GM21619 (cell line): ENCODE data around the gene ZCCHC17.
"Not testable (repeated sequence)": the region's sequence is repeated elsewhere in the genome, so short reads cannot be mapped to it uniquely, and the experiment has no call there.

ENCODE experiments used
- ATAC-seq: cut with Tn5 transposase; IDR thresholded peaks from one replicate; pipeline ENCODE4 v1.9.1; 2021; ENCODE audit not compliant: unreplicated experiment

ZCCHC17 gene, protein sequence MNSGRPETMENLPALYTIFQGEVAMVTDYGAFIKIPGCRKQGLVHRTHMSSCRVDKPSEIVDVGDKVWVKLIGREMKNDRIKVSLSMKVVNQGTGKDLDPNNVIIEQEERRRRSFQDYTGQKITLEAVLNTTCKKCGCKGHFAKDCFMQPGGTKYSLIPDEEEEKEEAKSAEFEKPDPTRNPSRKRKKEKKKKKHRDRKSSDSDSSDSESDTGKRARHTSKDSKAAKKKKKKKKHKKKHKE

DNA sequence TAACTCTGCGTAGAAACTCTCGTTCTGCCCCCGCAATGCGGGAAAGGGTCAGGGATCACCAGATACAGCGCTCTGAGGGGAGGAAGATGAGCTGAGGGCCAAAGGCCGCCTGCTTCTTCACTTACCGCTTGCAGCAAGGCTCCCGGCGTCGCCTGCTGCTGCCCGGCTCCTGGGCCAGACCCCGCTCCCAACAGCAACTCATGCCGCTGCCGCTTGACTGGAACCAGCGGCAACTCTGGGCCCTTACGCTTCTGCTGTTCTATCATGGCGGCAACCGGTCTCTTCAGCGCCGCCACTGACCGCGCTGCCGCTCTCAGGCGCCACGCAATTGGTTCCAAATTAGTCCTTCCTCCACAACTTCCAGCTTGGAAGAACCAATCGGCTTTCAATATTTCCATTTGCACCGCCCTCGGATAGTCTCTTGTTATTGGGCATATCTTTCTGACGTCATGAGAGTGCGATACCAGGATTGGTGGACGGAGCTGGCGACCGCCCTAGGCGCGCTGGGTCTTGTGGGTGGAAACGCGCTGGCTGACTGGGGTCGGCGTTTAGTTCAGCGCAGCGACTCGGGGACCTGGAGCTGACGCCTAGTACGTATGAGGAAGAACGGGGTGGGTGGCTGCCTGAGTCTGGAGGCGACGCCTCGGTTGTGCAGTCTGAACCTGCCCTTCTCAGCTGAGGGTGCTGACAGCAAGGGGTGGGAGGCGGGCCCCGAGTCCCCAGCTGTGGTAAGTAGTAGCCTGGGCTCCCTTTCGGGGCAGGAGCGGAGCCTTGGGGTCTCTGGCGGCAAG, at the start of gene ZCCHC17, which contains the start of gene SNRNP40:
TSS of gene ZCCHC17 (plus strand) at position 547 of the 791 bp plus-strand sequence. CDS start 13,067 bp downstream, outside the sequence.
TSS of gene SNRNP40 (minus strand) at position 303 of the 791 bp plus-strand sequence. CDS start at position 266, 37 bp downstream.
- ATAC-seq = peak; percentile 93

DNA sequence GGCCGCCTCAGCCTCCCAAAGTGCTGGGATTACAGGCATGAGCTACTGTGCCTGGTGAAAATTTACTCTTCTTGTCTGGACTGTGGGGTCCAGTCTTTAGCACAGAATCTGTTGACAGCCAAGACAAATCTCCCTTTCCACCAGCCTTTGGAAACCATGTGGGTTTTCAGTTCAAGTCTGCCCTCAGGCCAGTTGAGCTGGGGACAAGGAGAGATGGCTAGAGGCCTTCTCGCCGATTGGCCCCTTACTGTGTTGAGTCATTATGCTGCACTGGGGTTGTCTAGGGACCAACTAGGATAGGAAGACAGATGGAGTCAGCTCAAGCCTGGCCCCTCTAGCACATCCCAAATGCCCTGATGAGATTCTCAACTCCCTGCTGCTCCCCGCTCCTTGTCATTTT, 48.6 kb upstream of the ZCCHC17 start:
- no peak for ATAC-seq

DNA sequence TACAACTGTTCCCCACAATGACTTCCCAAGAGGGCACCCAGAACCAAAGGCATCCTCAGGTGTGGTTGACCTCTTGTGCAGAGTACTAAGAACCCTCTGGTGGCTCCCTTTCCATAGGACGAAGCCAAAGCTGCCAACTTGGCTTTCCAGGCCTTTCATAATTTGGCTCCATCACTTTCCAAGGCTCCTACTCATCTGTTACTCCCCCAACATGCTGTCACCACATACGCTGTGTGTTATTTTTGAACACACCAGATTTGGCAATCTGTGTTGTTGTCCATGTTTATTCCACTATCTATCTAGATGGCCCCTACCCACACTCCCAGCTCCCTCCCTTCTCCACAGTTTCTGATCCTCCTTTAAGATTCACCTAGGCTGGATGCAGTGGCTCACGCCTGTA, 47.0 kb upstream of the ZCCHC17 start:
- no peak for ATAC-seq

DNA sequence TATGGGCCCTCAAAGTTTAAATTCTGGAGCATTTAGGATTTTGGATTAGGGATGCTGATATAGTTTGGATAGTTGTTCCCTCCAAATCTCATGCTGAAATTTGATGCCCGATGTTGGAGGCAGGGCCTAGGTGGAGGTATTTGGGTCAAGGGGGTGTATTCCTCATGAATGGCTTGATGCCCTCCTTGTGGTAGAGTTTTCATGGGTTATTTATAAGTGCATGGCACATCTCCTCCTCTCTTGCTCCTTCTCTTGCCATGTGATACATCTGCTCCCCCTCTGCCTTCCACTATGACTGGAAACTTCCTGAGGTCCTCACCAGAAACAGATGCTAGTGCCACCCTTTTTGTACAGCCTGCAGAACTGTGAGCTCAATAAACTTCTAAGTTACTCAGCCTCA, 39.6 kb upstream of the ZCCHC17 start:
- ATAC-seq = no peak

DNA sequence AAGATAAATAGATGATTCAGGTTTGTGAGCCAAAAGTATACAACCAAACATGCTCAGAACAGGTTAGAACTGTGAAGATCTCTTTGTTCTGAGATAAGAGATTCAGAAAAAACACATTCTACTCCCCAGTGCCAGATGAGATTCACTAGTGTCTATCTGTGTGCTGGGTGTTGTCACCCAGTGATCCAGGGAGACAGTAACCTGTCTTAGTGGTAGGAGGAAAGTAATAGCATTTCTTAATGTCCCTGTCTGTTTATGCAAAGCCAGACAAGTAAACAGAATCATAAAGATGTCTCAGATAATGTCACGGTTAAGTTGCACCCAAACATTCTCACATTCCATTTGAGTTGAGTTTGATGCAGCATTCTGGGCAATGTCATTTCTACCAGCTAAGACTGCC, 38.3 kb upstream of the ZCCHC17 start:
- ATAC-seq = no peak

DNA sequence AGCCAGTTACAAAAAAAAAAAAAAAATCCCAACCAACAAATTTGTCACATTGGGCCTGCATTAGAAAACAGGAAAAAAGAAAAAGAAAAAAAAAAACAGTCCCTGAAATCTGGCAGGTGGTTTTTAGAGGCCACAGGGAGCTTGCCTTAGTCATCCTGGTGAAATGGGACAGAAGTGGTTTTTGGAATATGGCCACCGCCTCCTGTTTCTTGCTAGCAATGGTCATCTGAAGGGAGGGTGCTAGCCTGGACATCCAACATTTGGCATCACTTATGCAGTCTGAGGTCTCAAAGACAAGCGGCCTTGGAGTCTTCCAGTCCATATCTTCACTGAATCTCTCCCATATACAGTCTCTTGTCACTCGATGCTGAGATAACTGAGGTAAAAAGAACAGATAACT, 37.1 kb upstream of the ZCCHC17 start:
- ATAC-seq = no peak

DNA sequence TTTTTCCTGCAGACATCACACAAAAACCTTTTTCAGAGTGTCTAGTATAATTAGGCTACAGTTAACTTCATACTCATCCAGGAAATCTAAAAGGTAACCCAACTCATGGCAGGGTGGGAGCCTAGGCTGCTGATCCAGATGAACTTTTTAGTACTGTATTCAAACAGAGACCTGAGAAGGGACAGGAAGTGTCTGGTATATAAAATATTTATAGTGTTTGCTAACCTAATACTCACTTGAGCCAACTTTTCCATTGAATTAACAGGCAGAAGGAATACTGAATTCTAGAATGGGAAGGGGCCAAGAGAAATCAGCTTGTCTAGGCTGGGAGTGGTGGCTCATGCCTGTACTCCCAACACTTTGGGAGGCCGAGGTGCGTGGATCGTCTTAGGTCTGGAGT, 34.9 kb upstream of the ZCCHC17 start:
- no peak for ATAC-seq

DNA sequence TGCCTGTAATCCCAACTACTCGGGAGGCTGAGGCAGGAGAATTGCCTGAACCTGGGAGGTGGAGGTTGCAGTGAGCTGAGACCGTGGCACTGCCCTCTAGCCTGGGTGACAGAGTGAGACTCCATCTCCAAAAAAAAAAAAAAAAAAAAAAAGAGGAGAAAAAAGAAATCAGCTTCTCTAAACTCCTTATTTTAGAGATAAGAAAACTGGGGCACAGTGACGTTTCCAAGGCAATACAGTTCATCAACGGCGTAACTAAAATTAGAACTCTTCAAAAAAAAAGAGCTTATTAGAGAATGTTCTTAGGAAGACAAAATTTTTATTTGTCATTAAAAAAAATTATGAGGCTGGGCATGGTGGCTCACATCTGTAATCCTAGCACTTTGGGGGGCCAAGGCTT, 34.4 kb upstream of the ZCCHC17 start:
- not testable (repeated sequence) for ATAC-seq

DNA sequence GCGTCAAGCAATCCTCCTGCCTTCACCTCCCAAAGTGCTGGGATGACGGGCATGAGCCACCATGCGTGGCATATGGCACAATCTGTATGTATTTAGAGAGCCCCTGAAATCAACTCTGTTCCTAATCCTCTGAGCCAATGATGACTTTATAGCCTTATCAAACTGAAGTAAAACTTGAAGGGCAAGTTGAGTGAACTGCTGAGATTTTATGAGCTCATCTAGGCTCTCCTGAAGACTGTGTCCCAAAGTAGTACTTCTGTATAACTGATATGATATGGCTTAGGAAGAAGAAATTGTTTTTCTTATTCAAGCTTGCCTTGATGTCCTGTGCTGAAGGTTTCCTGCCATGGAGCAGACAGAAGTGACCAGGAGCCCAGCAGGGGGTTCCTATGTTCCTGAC, 33.4 kb upstream of the ZCCHC17 start:
- ATAC-seq = no peak

DNA sequence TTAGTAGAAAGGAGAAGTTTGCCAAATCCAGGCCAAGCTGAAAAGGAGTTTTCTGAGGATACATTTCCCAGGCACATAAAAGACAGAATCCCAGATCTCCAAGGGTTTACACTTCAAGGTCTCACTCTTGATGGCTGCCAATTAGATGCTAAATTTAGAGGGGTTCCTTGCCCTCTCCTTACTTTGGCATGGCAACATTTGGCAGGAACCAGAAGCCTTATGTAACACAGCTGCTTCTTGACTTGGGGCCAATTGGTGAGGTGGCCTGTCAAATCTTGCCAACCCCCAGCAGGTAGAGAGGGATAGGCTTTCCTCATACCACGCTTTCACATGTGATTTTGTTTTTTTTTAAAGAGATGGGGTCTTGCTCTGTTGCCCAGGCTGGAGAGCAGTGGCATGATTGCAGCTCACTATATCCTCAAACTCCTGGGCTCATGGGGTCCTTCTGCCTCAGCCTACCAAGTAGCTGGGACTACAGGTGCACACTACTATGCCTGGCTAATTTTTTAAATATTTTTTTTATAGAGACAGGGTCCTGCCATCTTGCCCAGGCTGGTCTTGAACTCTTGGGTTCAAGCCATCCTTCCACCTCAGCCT, 31.9 kb upstream of the ZCCHC17 start:
- ATAC-seq = no peak

DNA sequence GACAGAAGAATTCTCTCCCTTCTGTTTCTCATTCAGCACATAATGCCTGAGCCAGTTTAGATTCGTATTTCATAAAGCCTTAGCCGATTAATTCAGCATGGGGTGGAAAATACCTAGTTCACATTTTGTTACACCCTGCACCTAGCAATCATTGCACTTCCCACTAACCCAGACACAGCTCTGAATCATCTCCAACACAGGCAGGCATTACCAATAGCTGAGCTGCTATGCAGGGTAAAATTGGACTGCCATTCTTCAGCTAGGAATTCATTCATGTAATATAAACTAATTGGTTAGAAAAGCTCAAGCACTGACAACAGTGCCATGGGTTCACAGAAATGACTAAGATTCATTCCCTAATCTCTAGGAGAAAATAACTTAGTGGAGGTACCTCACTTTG, 30.3 kb upstream of the ZCCHC17 start:
- ATAC-seq = no peak

DNA sequence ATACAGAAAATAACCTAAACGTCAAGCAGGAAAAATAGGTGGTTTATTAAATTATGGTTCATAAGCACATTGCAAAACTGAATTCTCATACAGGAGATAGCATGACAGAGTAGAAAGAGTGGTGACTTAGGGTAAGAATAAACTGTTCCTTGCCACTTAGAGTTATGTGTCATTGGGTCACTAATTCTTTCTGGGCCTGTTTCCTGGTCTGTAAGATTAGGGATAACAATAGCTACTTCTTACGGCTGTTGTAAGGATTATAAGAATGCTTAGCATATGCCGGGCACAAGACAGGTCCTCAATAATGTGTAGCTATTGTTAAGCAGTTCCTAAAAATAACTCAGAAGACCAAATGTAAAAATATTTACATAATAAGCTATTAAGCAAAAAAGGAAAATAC, 24.5 kb upstream of the ZCCHC17 start:
- ATAC-seq = no peak

DNA sequence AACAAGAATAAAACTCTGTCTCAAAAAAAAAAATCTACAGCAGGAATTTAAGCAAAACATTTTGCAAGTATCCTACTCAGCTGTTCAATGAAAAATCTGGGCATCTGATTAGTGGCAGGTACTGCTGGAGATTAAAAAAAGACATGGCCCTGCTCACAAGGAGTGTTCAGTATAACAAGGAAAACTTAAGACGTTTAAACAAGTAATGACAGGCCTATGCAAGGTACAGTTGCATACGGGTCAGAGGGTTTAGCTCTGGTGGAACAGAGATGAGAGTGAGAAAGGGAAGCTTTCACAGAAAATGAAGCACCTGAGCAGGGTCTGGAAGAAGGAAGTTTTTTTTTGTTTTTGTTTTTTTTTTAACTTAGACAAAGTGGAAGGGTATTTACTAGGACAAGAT, 23.2 kb upstream of the ZCCHC17 start:
- ATAC-seq = no peak

DNA sequence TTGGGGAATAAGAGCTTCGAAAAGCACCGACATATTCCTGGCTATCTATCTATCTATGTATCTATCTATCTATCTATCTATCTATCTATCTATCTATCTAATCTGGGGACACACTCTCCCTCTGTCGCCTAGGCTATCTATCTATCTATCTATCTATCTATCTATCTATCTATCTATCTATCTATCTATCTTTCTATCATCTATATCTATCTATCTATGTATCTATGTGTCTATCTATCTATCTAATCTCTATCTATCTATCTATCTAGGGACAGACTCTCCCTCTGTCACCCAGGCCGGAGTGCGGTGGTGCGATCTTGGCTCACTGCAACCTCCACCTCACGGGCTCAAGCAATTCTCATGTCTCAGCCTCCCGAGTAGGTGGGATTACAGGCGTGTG, 14.4 kb upstream of the ZCCHC17 start:
- not testable (repeated sequence) for ATAC-seq

DNA sequence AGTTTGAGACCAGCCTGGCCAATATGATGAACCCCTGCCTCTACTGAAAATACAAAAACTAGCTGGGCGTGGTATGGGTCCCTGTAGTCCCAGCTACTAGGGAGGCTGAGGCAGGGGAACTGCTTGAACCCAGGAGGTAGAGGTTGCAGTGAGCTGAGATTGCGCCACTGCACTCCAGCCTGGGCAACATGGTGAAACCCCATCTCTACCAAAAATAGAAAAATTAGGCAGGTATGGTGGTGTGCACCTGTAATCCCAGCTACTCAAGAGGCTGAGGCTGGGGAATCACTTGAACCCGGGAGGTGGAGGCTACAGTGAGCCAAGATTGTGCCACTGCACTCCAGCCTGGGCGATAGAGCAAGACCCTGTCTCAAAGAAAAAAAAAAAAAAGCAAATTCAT, 9.0 kb upstream of the ZCCHC17 start:
- not testable (repeated sequence) for ATAC-seq

DNA sequence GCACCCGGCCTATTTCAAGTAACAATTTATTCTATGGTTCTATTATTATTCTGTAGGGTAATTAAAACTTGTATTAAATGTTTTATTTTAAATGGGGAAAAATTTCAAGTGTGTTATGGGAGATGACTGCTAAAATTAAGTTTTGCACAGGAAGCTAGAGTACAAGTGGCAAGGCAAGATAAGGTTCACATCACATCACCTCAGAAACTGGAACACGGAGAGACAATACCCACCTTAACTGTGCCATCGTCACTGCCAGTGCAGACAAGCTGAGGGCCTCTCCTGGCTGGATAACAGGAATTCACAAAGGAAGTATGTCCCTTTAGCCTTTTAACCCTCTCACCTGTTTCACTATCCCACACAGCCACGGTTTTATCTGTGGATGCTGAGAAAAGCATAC, 7.8 kb upstream of the ZCCHC17 start:
- no peak for ATAC-seq

DNA sequence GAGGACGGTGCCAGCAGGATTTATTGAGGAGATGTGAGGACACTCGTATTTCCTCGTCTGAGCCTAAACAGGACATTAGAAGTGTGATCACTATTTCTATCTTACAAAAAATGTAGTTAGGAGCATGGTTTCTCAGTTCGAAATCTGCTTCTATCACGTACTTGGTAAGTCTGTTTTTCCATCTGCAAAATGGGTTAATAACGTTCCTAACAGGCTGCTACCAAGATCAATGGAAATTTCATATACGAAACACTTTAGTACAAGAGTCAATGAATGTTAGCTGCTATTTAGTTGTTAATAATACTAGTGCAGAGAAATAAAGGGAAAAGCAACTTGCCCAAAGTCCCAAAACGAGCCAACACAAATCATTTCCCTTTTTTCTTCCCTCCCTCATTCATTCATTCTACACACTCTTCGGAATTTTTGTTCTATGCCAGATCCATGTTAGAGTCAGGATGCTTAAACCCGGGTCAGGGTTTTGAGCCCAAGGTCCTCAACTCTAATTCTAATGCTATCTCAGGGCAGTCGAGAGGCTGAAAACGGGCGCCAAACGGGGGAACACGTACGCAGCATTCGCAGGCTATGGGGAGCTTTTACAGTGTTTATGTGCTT, 852 bp upstream of the ZCCHC17 start:
- no peak for ATAC-seq

DNA sequence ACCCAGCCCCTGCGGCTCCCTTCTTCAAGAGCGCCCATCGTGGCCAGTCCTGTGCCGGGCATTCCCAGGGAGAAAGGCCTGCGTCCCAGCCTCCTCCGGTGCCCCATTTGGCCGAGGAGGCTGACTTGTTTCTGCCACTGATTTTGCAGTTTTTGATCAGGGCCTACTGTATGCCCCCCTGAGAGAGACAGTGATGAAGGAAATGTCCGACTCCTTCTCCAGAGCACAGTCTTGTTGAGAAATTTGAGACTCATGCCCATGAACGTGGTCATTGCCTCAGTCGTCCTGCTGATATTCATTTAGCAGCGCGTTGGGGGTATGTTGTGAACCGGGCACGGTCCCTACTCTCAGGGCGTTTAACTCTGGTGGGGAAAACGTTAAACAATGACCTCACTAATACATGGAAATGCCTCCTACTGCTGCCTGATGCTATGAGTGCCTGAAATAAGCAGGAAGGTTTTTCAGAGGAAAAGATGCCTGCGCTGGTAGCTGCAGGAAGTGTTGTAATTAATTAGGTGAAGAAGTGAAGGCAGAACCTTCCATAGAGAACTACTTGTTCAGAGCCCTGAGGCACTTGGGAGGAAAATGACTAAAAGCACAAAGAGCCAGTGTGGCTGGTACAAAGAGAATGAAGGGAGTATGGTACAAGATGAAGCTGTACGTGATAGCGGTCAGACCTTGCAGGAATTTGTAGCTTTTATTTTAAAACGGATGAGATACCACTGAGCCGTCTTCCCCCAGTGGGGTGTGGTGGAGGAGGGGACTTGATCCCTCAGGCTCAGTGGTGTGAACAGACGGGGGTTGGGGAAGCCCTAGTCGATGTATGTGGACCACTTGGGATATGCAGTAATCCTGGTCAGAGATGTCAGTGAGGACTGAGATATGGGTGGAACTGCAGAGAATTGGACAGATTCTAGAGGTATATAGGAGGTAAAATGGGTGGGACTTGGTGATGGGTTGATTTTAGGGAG, 730 bp downstream of the ZCCHC17 start:
- ATAC-seq = no peak

DNA sequence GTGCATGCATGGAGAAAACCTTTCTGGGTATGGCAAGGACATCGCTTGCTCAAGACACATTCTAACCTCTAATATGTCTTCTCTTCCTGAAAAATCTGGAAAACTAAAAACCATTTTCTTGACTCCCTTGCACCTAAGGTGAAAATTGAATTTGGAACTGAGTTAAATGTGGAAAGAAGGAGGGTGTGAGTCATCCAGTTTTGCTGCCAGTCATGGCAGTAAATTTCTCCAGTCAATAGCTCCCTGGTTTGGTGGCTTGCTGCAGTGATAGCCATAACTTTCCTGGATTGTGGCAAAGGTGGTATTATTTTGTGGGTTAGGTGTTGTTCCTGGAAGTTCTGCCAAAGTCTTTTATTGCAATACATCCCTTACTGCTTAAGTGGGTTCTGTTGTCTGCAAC, 2.5 kb downstream of the ZCCHC17 start:
- ATAC-seq = no peak

DNA sequence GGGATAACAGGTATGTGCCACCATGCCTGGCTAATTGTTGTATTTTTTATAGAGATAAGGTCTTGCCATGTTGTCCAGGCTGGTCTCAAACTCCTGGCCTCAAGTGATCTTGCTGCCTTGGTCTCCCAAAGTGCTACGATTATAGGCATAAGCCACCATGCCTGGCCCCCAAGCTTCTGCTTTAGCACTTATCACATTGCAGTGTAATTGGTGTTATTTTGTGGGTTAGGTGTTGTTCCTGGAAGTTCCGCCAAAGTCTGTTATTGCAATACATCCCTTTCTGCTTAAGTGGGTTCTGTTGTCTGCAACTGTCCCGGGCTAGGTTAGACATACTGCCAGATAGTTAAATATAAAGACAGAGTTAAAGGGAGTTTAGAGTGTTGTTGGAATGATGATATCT, 3.4 kb downstream of the ZCCHC17 start:
- no peak for ATAC-seq
